HG03432 (cell line): ENCODE results near the gene MAGIX.

Source experiments
- ATAC-seq: cut with Tn5 transposase; IDR thresholded peaks from one replicate; pipeline ENCODE4 v1.9.1; 2021; ENCODE audit warnings: mild to moderate bottlenecking, moderate library complexity; ENCODE audit not compliant: unreplicated experiment

MAGIX gene

GRCh38 chrX:49179358-49179757 is 16.8 kb downstream of the MAGIX start:
- ATAC-seq = no peak

GRCh38 chrX:49183701-49184281 is 21.2 kb downstream of the MAGIX start:
- no peak for ATAC-seq

GRCh38 chrX:49184294-49185281 is 22.0 kb downstream of the MAGIX start:
- peak; percentile 57 for ATAC-seq

- peak; percentile 32 for ATAC-seq
Observed at GRCh38 chrX:49186125-49187027, 23.8 kb downstream of the MAGIX start, which contains the start of gene PRICKLE3. Gene PRICKLE3 (minus strand): TSS chrX:49186373. CDS start chrX:49186297, 76 bp downstream.

GRCh38 chrX:49187028-49187394 is 24.5 kb downstream of the MAGIX start:
- ATAC-seq = no peak

- no peak for ATAC-seq
Observed at GRCh38 chrX:49187526-49187925, 25.0 kb downstream of the MAGIX start.

GRCh38 chrX:49188468-49189076 is 26.0 kb downstream of the MAGIX start:
- no peak for ATAC-seq

GRCh38 chrX:49189606-49190005 is 27.0 kb downstream of the MAGIX start:
- no peak for ATAC-seq

- ATAC-seq = peak; percentile 90
Observed at GRCh38 chrX:49190821-49191573, 28.4 kb downstream of the MAGIX start.

- peak; percentile 21 for ATAC-seq
Observed at GRCh38 chrX:49191574-49192011, 29.0 kb downstream of the MAGIX start.

GRCh38 chrX:49192722-49193328 is 30.3 kb downstream of the MAGIX start:
- no peak for ATAC-seq

GRCh38 chrX:49193542-49193964 is 31.0 kb downstream of the MAGIX start:
- no peak for ATAC-seq

GRCh38 chrX:49197543-49198087 is 35.1 kb downstream of the MAGIX start:
- no peak for ATAC-seq

- ATAC-seq = no peak
Observed at GRCh38 chrX:49198540-49199314, 36.2 kb downstream of the MAGIX start.

- no peak for ATAC-seq
Observed at GRCh38 chrX:49199315-49199595, 36.7 kb downstream of the MAGIX start.

- ATAC-seq = peak; percentile 99
Observed at GRCh38 chrX:49199906-49200771, 37.6 kb downstream of the MAGIX start, which contains the start of gene SYP. Gene SYP (minus strand): TSS chrX:49200193. CDS start chrX:49200186, 7 bp downstream.

GRCh38 chrX:49202022-49202421 is 39.5 kb downstream of the MAGIX start:
- no peak for ATAC-seq
